Trophoblast cell (in vitro differentiated cells and primary cell): ENCODE measurements around the gene PRUNE2.
A peak's percentile ranks its signal among the peaks of the same experiment; 100 is the strongest.
"Not testable (repeated sequence)": the region's sequence is repeated elsewhere in the genome, so short reads cannot be mapped to it uniquely, and the experiment has no call there.

Experiments
- DNase-seq, 2 donors: peaks; one replicate each; pipeline ENCODE4 v3.0.0-alpha.2; 2016
- H2AFZ ChIP-seq: 2 replicates; pipeline ENCODE4 v1.6.1; 2013; ENCODE audit warnings: low read length, moderate library complexity, mild to moderate bottlenecking; ENCODE audit not compliant: insufficient read depth, poor library complexity
- H2AK5ac ChIP-seq: 2 replicates; pipeline ENCODE4 v1.6.1; 2013; ENCODE audit warnings: mild to moderate bottlenecking, low read length
- H2BK120ac ChIP-seq: 2 replicates; pipeline ENCODE4 v1.6.1; 2013; ENCODE audit warnings: low read length, mild to moderate bottlenecking, moderate library complexity; ENCODE audit not compliant: insufficient read depth, poor library complexity
- H2BK12ac ChIP-seq: 2 replicates; pipeline ENCODE4 v1.6.1; 2013; ENCODE audit warnings: mild to moderate bottlenecking, low read length, moderate library complexity
- H2BK5ac ChIP-seq: 2 replicates; pipeline ENCODE4 v1.6.1; 2013; ENCODE audit warnings: low read length, low read depth, moderate library complexity, mild to moderate bottlenecking; ENCODE audit not compliant: poor library complexity
- H3K14ac ChIP-seq: 2 replicates; pipeline ENCODE4 v1.6.1; 2013; ENCODE audit warnings: mild to moderate bottlenecking, low read length
- H3K18ac ChIP-seq: 2 replicates; pipeline ENCODE4 v1.6.1; 2013; ENCODE audit warnings: mild to moderate bottlenecking, low read length
- H3K23ac ChIP-seq: 2 replicates; pipeline ENCODE4 v1.6.1; 2013; ENCODE audit warnings: low read length
- H3K27ac ChIP-seq: 2 replicates; pipeline ENCODE4 v1.5.1; 2013; ENCODE audit warnings: low read depth, mild to moderate bottlenecking, inconsistent platforms, low read length, moderate library complexity
- H3K27me3 ChIP-seq: 2 replicates; pipeline ENCODE4 v1.6.1; 2013; ENCODE audit warnings: inconsistent platforms, mild to moderate bottlenecking, low read length, moderate library complexity; ENCODE audit not compliant: insufficient read depth
- H3K36me3 ChIP-seq, 2 experiments: 1 replicate in 1 of 2; 2 replicates in 1 of 2; pipeline ENCODE4 v1.6.1; 2013; ENCODE audit warnings: low read length in 2 of 2, mild to moderate bottlenecking in 2 of 2, moderate library complexity in 1 of 2; ENCODE audit not compliant: insufficient read depth in 2 of 2, control insufficient read depth in 1 of 2
- H3K4ac ChIP-seq: 2 replicates; pipeline ENCODE4 v1.6.1; 2013; ENCODE audit warnings: low read depth, mild to moderate bottlenecking, low read length, moderate library complexity
- H3K4me1 ChIP-seq, 2 experiments: 1 replicate in 1 of 2; 2 replicates in 1 of 2; pipeline ENCODE4 v1.6.1; 2013; ENCODE audit warnings: low read length in 2 of 2, mild to moderate bottlenecking in 2 of 2, moderate library complexity in 1 of 2; ENCODE audit not compliant: insufficient read depth in 2 of 2, control insufficient read depth in 1 of 2
- H3K4me2 ChIP-seq: 2 replicates; pipeline ENCODE4 v1.6.1; 2013; ENCODE audit warnings: inconsistent platforms, mild to moderate bottlenecking, low read length, moderate library complexity
- H3K4me3 ChIP-seq: 2 replicates; pipeline ENCODE4 v1.5.1; 2013; ENCODE audit warnings: mild to moderate bottlenecking, low read depth, low read length, inconsistent platforms
- H3K79me1 ChIP-seq: one replicate; pipeline ENCODE4 v1.6.1; 2013; ENCODE audit warnings: low read length
- H3K79me2 ChIP-seq: 2 replicates; pipeline ENCODE4 v1.6.1; 2013; ENCODE audit warnings: low read length, mild to moderate bottlenecking; ENCODE audit not compliant: control insufficient read depth, insufficient read depth, poor library complexity
- H3K9ac ChIP-seq: 2 replicates; pipeline ENCODE4 v1.6.1; 2013; ENCODE audit warnings: mild to moderate bottlenecking, low read length
- H3K9me3 ChIP-seq: 2 replicates; pipeline ENCODE4 v1.6.1; 2013; ENCODE audit warnings: low read depth, mild to moderate bottlenecking, control low read depth, inconsistent platforms, low read length; ENCODE audit not compliant: insufficient read depth
- H4K12ac ChIP-seq: 2 replicates; pipeline ENCODE4 v1.6.1; 2013; ENCODE audit warnings: low read depth, mild to moderate bottlenecking, low read length, moderate library complexity
- H4K8ac ChIP-seq: 2 replicates; pipeline ENCODE4 v1.6.1; 2013; ENCODE audit warnings: low read depth, mild to moderate bottlenecking, low read length, moderate library complexity
- H4K91ac ChIP-seq: one replicate; pipeline ENCODE4 v1.6.1; 2013; ENCODE audit warnings: low read depth, mild to moderate bottlenecking, low read length, moderate library complexity
- WGBS: extraction: QIAGEN DNeasy Blood & Tissue Kit; methylation state at CpG from one replicate; pipeline ENCODE4 v1.1.7; 2013; ENCODE audit warnings: missing lambda C conversion rate; ENCODE audit not compliant: insufficient read length, insufficient coverage; ENCODE audit errors: extremely low coverage; 5-methylcytosine and 5-hydroxymethylcytosine counted together

Gene PRUNE2

DNA sequence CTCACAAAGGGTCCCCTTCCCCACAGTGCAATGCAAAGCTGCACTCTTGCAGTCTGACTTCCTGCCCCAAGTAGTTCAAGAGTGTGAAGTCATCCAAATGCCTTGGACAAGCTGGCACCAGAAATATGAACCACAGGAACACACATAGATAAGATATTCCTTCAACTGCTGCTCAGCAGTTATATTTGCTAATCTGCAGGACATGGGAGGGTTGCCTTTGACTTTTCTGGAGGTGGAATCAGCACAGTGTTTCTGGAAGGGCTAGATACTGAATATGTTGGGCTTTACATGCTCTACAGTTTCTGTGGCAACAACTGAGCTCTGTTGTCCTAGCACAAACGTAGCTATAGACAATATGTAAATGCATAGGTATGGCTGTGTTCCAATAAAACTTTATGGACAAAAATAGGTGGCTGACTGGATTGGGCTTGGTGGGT, 238.4 kb downstream of the PRUNE2 start:
- Histone ChIP-seq H3K36me3 (no peaks in the 10 kb centered on the region), H4K12ac (no peak overlapping the region), H3K27ac (no peak overlapping the region), H2AK5ac (no peak overlapping the region), H3K23ac (no peak overlapping the region), H3K14ac (no peak overlapping the region), H2BK12ac (no peak overlapping the region), H3K18ac (no peak overlapping the region), H3K4me1 (peaks cover 0 to 5% of the 10 kb centered on the region in 2 experiments), H3K4me2 (no peak overlapping the region), H3K9ac (no peak overlapping the region), H3K79me2 (no peaks in the 10 kb centered on the region), H3K27me3 (no peaks in the 10 kb centered on the region), H2BK5ac (no peak overlapping the region), H3K9me3 (no peaks in the 10 kb centered on the region), H3K4me3 (no peak overlapping the region), H2BK120ac (no peak overlapping the region), H3K79me1 (no peaks in the 10 kb centered on the region), H3K4ac (no peak overlapping the region), H4K91ac (no peak overlapping the region), H4K8ac (no peak overlapping the region), H2AFZ (no peak overlapping the region)
- no peak for DNase-seq
- no CpG with 5 or more reads among the region's 1 CpG for WGBS

DNA sequence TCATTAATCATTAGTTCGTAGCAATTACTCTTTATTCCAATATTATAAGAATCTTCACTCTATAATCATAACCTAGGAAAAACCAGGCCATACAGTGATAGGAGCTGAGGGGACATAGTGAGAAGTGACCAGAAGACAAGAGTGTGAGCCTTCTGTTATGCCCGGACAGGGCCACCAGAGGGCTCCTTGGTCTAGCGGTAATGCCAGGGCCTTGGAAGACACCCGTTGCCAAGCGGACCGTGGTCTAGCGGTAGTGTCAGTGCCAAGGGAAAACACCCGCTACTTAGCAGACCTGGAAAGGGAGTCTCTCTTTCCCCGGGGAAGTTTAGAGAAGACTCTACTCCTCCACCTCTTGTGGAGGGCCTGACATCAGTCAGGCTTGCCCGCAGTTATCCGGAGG, 239.9 kb downstream of the PRUNE2 start:
- WGBS: no CpG with 5 or more reads among the region's 11 CpGs
- not testable (repeated sequence) for H3K36me3 ChIP-seq, H3K23ac ChIP-seq

DNA sequence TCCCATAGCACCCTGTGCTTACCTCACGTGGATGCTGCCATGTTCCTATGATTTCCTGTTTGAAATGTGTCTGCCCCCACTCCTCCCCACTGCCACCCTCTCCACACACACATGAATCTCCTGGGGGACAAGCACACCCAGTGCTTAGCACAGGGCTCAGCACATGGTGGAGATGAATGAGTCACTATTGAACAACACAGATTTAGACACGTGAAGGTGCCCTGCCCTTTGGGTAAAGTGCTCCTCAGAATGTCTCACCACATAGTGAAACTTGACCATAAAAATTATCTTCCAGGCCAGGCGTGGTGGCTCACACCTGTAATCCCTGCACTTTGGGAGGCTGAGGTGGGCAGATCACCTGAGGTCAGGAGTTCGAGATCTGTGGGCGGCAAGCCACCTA, 240.5 kb downstream of the PRUNE2 start:
- H2BK120ac ChIP-seq: no peak overlapping the region
- H3K27me3 ChIP-seq: no peaks in the 10 kb centered on the region
- H3K9me3 ChIP-seq: no peaks in the 10 kb centered on the region
- H3K23ac ChIP-seq: no peak overlapping the region
- H3K36me3 ChIP-seq: no peaks in the 10 kb centered on the region
- no peak overlapping the region for H4K8ac ChIP-seq
- no peak overlapping the region for H3K4ac ChIP-seq
- H3K18ac ChIP-seq: no peak overlapping the region
- H4K12ac ChIP-seq: no peak overlapping the region
- no peak overlapping the region for H3K14ac ChIP-seq
- no peak overlapping the region for H3K27ac ChIP-seq
- H4K91ac ChIP-seq: no peak overlapping the region
- H3K4me2 ChIP-seq: no peak overlapping the region
- no peaks in the 10 kb centered on the region for H3K79me2 ChIP-seq
- peaks cover 0 to 5% of the 10 kb centered on the region in 2 experiments for H3K4me1 ChIP-seq
- no peak overlapping the region for H2AK5ac ChIP-seq
- H3K79me1 ChIP-seq: no peaks in the 10 kb centered on the region
- DNase-seq: no peak
- H2BK5ac ChIP-seq: no peak overlapping the region
- H3K4me3 ChIP-seq: no peak overlapping the region
- no peak overlapping the region for H2BK12ac ChIP-seq
- H3K9ac ChIP-seq: no peak overlapping the region
- no peak overlapping the region for H2AFZ ChIP-seq
- no CpG with 5 or more reads among the region's 5 CpGs for WGBS

More for the DNA sequence above, 239.9 kb downstream of the PRUNE2 start:
- peak; percentile 42 to 49 for DNase-seq
- not testable (repeated sequence) for H3K9ac ChIP-seq, H4K8ac ChIP-seq, H3K27me3 ChIP-seq, H3K4ac ChIP-seq, H3K79me1 ChIP-seq, H3K4me1 ChIP-seq, H3K4me3 ChIP-seq, H4K91ac ChIP-seq, H2AFZ ChIP-seq, H3K18ac ChIP-seq, H2BK5ac ChIP-seq, H3K9me3 ChIP-seq, H2BK12ac ChIP-seq, H4K12ac ChIP-seq, H3K79me2 ChIP-seq, H3K27ac ChIP-seq, H3K14ac ChIP-seq, H2AK5ac ChIP-seq, H3K4me2 ChIP-seq, H2BK120ac ChIP-seq

DNA sequence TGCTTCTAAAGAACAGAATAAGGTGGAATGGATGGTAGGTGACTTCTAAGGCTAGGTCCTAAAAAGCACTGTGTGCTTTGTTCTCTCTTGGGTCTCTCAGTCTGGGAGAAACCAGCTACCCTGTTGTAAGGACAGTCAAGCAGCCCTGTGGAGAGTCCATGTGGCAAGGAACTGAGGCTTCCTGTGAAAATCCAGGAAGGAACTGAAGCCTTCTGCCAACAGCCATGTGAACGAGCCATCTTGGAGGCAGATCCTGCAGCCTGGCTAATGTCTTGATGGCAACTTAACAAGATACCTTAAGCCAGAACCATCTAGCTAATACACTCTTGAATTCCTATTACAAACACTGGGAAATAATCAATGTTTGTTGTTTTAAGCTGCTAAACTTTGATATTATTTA, 241.8 kb downstream of the PRUNE2 start:
- no peak overlapping the region for H4K91ac ChIP-seq
- H3K27ac ChIP-seq: no peak overlapping the region
- H3K79me2 ChIP-seq: no peaks in the 10 kb centered on the region
- no peak overlapping the region for H3K4me3 ChIP-seq
- H3K4me2 ChIP-seq: no peak overlapping the region
- H2AK5ac ChIP-seq: no peak overlapping the region
- no peak for DNase-seq
- H3K27me3 ChIP-seq: no peaks in the 10 kb centered on the region
- no peak overlapping the region for H3K14ac ChIP-seq
- no peak overlapping the region for H4K8ac ChIP-seq
- H3K9ac ChIP-seq: no peak overlapping the region
- no peak overlapping the region for H4K12ac ChIP-seq
- no peak overlapping the region for H2BK5ac ChIP-seq
- no peak overlapping the region for H3K4ac ChIP-seq
- WGBS: no CpG with 5 or more reads among the region's 1 CpG
- no peak overlapping the region for H2AFZ ChIP-seq
- no peaks in the 10 kb centered on the region for H3K36me3 ChIP-seq
- no peaks in the 10 kb centered on the region for H3K79me1 ChIP-seq
- H3K9me3 ChIP-seq: no peaks in the 10 kb centered on the region
- no peak overlapping the region for H3K18ac ChIP-seq
- no peak overlapping the region for H3K23ac ChIP-seq
- no peak overlapping the region for H2BK12ac ChIP-seq
- H2BK120ac ChIP-seq: no peak overlapping the region
- peaks cover 0 to 5% of the 10 kb centered on the region in 2 experiments for H3K4me1 ChIP-seq
